ENCODE measurements around the gene CLDN1. TPM values are rescaled to one million over a fixed set of nuclear protein-coding genes. Genes with fewer than 3 reads are reported as not detected.

The CLDN1 gene
- total and polyA plus RNA-seq, 2 of the 8 experiments (the other 6 are each of a cell fraction or from before 2014, with no cell fraction given), result 3.1 to 6.1 TPM

DNA sequence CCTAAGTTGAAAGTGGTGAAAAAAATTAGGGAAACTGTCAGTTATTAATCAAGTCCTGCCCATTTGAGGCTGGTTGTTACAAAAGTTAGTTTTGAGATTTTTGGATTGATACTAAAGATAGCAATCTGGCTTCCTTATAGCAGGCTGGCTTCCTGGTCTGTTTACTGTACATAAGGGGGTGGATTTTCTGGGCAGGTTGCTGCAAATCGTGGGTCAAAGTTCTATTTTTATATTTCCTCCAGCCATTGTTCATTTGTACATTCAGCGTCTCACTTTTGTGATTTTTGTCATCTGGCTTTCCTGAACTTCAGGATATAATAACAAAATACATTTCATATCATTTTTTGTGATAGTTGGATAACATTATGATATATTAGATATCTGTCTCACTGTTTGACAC, 49.5 kb downstream of the CLDN1 start:
- ChIA-PET POLR2A (ENCODE audit: partially characterized antibody) (no interaction called here), CTCF (ENCODE audit: partially characterized antibody) (no interaction called here)
- H2BK15ac ChIP-seq (ENCODE audit: low read length), result no peak overlapping the region
- no peak overlapping the region for H2AK5ac ChIP-seq (ENCODE audit: low read depth, low read length)
- H3K79me1 ChIP-seq (ENCODE audit: low read depth, low read length), result no peaks in the 10 kb centered on the region
- H3K23me2 ChIP-seq (ENCODE audit: low read depth, low read length), result no peaks in the 10 kb centered on the region
- H3K4me3 ChIP-seq (ENCODE audit: extremely low read depth in 1 of 4, insufficient read depth in 2 of 4, low read depth in 3 of 4, low read length in 4 of 4), result no peak overlapping the region
- H3K36me3 ChIP-seq (ENCODE audit: control insufficient read depth in 2 of 4, insufficient read depth in 4 of 4, low read length in 3 of 4), result no peaks in the 10 kb centered on the region
- no peak overlapping the region for H3K4ac ChIP-seq (replicated peaks; ENCODE audit: insufficient read length, low read depth, low read length)
- H3K4me1 ChIP-seq (replicated peaks in 1 of 4; ENCODE audit: control insufficient read depth in 3 of 4, insufficient read depth in 4 of 4, low read length in 3 of 4), result no peaks in the 10 kb centered on the region
- WGBS, 2 experiments (ENCODE audit: extremely low coverage in 1 of 2, insufficient coverage in 1 of 2, insufficient read length in 1 of 2, insufficient replicate concordance in 2 of 2, low coverage in 1 of 2, low lambda C conversion rate in 2 of 2, missing lambda C conversion rate in 1 of 2), result 90% methylated on average over 2 of the region's 2 CpGs; no CpG with 5 or more reads in 1 of the 2 experiments
- H3K14ac ChIP-seq (ENCODE audit: insufficient read length), result no peak overlapping the region
- H2AFZ ChIP-seq (ENCODE audit: low read length), result no peak overlapping the region
- no peak overlapping the region for H3K23ac ChIP-seq (ENCODE audit: insufficient read length)
- no peaks in the 10 kb centered on the region for H4K20me1 ChIP-seq (replicated peaks in 1 of 2; ENCODE audit: control insufficient read depth in 1 of 2, insufficient read depth in 2 of 2, low read length in 2 of 2)
- no peak overlapping the region for H3K4me2 ChIP-seq (ENCODE audit: insufficient read depth in 1 of 2, low read depth in 2 of 2, low read length in 2 of 2)
- FAIRE-seq, result no peak
- H3K18ac ChIP-seq (ENCODE audit: extremely low read depth, low read length), result no peak overlapping the region
- no peak overlapping the region for H2BK5ac ChIP-seq (ENCODE audit: low read depth, low read length)
- H2BK20ac ChIP-seq (ENCODE audit: low read length), result no peak overlapping the region
- H4K8ac ChIP-seq (ENCODE audit: extremely low read depth, insufficient read depth, low read length), result no peak overlapping the region
- H3K79me2 ChIP-seq (ENCODE audit: control insufficient read depth in 1 of 2, insufficient read depth in 2 of 2, low read length in 2 of 2), result no peaks in the 10 kb centered on the region
- no peak overlapping the region for H3K9ac ChIP-seq (replicated peaks in 1 of 4; ENCODE audit: extremely low read depth in 1 of 4, low read depth in 3 of 4, low read length in 3 of 4)
- H3K9me3 ChIP-seq (ENCODE audit: insufficient read depth in 2 of 2, low read depth in 1 of 2, low read length in 1 of 2), result no peaks in the 10 kb centered on the region
- no peak for DNase-seq (ENCODE audit: low read depth in 1 of 2, low spot score in 2 of 2)
- no peak overlapping the region for H4K5ac ChIP-seq (ENCODE audit: insufficient read length, low read depth, low read length)
- H2BK12ac ChIP-seq (ENCODE audit: low read depth, low read length), result no peak overlapping the region
- H3K27ac ChIP-seq (ENCODE audit: low read depth, low read length), result no peak overlapping the region
- no peak overlapping the region for H2BK120ac ChIP-seq (replicated peaks; ENCODE audit: low read depth, low read length)
- H3K56ac ChIP-seq (replicated peaks; ENCODE audit: insufficient read length, low read depth, low read length), result no peak overlapping the region
- H3K27me3 ChIP-seq (replicated peaks in 1 of 4; ENCODE audit: control insufficient read depth in 3 of 4, extremely low read depth in 1 of 4, insufficient read depth in 3 of 4, low read length in 3 of 4), result no peaks in the 10 kb centered on the region
- no peak overlapping the region for H4K91ac ChIP-seq (replicated peaks; ENCODE audit: insufficient read length, low read length)
- TF ChIP-seq, protein P1, sequence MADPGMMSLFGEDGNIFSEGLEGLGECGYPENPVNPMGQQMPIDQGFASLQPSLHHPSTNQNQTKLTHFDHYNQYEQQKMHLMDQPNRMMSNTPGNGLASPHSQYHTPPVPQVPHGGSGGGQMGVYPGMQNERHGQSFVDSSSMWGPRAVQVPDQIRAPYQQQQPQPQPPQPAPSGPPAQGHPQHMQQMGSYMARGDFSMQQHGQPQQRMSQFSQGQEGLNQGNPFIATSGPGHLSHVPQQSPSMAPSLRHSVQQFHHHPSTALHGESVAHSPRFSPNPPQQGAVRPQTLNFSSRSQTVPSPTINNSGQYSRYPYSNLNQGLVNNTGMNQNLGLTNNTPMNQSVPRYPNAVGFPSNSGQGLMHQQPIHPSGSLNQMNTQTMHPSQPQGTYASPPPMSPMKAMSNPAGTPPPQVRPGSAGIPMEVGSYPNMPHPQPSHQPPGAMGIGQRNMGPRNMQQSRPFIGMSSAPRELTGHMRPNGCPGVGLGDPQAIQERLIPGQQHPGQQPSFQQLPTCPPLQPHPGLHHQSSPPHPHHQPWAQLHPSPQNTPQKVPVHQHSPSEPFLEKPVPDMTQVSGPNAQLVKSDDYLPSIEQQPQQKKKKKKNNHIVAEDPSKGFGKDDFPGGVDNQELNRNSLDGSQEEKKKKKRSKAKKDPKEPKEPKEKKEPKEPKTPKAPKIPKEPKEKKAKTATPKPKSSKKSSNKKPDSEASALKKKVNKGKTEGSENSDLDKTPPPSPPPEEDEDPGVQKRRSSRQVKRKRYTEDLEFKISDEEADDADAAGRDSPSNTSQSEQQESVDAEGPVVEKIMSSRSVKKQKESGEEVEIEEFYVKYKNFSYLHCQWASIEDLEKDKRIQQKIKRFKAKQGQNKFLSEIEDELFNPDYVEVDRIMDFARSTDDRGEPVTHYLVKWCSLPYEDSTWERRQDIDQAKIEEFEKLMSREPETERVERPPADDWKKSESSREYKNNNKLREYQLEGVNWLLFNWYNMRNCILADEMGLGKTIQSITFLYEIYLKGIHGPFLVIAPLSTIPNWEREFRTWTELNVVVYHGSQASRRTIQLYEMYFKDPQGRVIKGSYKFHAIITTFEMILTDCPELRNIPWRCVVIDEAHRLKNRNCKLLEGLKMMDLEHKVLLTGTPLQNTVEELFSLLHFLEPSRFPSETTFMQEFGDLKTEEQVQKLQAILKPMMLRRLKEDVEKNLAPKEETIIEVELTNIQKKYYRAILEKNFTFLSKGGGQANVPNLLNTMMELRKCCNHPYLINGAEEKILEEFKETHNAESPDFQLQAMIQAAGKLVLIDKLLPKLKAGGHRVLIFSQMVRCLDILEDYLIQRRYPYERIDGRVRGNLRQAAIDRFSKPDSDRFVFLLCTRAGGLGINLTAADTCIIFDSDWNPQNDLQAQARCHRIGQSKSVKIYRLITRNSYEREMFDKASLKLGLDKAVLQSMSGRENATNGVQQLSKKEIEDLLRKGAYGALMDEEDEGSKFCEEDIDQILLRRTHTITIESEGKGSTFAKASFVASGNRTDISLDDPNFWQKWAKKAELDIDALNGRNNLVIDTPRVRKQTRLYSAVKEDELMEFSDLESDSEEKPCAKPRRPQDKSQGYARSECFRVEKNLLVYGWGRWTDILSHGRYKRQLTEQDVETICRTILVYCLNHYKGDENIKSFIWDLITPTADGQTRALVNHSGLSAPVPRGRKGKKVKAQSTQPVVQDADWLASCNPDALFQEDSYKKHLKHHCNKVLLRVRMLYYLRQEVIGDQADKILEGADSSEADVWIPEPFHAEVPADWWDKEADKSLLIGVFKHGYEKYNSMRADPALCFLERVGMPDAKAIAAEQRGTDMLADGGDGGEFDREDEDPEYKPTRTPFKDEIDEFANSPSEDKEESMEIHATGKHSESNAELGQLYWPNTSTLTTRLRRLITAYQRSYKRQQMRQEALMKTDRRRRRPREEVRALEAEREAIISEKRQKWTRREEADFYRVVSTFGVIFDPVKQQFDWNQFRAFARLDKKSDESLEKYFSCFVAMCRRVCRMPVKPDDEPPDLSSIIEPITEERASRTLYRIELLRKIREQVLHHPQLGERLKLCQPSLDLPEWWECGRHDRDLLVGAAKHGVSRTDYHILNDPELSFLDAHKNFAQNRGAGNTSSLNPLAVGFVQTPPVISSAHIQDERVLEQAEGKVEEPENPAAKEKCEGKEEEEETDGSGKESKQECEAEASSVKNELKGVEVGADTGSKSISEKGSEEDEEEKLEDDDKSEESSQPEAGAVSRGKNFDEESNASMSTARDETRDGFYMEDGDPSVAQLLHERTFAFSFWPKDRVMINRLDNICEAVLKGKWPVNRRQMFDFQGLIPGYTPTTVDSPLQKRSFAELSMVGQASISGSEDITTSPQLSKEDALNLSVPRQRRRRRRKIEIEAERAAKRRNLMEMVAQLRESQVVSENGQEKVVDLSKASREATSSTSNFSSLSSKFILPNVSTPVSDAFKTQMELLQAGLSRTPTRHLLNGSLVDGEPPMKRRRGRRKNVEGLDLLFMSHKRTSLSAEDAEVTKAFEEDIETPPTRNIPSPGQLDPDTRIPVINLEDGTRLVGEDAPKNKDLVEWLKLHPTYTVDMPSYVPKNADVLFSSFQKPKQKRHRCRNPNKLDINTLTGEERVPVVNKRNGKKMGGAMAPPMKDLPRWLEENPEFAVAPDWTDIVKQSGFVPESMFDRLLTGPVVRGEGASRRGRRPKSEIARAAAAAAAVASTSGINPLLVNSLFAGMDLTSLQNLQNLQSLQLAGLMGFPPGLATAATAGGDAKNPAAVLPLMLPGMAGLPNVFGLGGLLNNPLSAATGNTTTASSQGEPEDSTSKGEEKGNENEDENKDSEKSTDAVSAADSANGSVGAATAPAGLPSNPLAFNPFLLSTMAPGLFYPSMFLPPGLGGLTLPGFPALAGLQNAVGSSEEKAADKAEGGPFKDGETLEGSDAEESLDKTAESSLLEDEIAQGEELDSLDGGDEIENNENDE (IDR thresholded peaks at IDR 0.05; ENCODE audit: insufficient replicate concordance, low read length), result no peak

Data from H1 (cell line).